GM06990 (cell line): ENCODE results near the gene NPS.

Experiments used
- DNase-seq: peaks from one replicate; pipeline ENCODE4 v3.0.0-alpha.2; 2011; ENCODE audit not compliant: insufficient read length; ENCODE audit errors: extremely low read depth
- H3K27me3 ChIP-seq: replicated peaks from 2 replicates; pipeline ENCODE4 v1.6.0; 2011; ENCODE audit warnings: low read length; ENCODE audit not compliant: control insufficient read depth, insufficient read depth
- H3K36me3 ChIP-seq: 2 replicates; pipeline ENCODE4 v1.5.1; 2011; ENCODE audit warnings: low read length; ENCODE audit not compliant: control insufficient read depth, insufficient read depth
- H3K4me3 ChIP-seq: replicated peaks from 2 replicates; pipeline ENCODE4 v1.5.1; 2011; ENCODE audit warnings: low read depth, mild to moderate bottlenecking, control low read depth, low read length
- TF ChIP-seq, protein P1 (sequence below): IDR thresholded peaks from 2 replicates; pipeline ENCODE4 v1.5.1; 2011; ENCODE audit warnings: low read length, control low read depth, mild to moderate bottlenecking, inconsistent platforms; ENCODE audit not compliant: insufficient read depth, poor library complexity, severe bottlenecking

Gene NPS

DNA sequence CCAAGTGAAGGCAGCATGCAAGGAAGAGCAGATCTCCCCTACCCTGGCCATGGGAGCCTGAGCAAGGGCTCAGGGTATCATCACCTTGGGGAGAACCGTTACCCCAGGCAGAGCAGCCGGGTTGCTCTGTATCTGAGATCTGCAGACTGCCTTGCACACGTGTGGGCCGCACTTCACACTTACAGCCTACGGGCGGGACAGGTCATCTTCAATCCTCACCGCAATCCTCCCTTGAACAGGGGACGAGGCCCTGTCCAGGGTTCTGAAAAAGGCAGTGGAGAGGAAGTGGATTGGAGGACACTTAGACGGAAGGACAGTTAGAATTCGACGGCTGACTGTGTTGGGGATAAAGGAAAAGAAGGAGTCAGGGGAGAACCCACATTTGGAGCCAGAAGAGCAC, 51.4 kb downstream of the NPS start:
- Histone ChIP-seq H3K27me3 (no peaks in the 10 kb centered on the region), H3K4me3 (no peak overlapping the region), H3K36me3 (no peaks in the 10 kb centered on the region)
- TF ChIP-seq, protein P1, sequence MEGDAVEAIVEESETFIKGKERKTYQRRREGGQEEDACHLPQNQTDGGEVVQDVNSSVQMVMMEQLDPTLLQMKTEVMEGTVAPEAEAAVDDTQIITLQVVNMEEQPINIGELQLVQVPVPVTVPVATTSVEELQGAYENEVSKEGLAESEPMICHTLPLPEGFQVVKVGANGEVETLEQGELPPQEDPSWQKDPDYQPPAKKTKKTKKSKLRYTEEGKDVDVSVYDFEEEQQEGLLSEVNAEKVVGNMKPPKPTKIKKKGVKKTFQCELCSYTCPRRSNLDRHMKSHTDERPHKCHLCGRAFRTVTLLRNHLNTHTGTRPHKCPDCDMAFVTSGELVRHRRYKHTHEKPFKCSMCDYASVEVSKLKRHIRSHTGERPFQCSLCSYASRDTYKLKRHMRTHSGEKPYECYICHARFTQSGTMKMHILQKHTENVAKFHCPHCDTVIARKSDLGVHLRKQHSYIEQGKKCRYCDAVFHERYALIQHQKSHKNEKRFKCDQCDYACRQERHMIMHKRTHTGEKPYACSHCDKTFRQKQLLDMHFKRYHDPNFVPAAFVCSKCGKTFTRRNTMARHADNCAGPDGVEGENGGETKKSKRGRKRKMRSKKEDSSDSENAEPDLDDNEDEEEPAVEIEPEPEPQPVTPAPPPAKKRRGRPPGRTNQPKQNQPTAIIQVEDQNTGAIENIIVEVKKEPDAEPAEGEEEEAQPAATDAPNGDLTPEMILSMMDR = no peak
- DNase-seq = no peak
